Peyer's patch (tissue), 4 donors: ENCODE measurements around the gene TRABD2A. TPM values are rescaled to one million over a fixed set of nuclear protein-coding genes. Genes with fewer than 3 reads are reported as not detected.

Experiments used
- DNase-seq, 3 donors: peaks; one replicate each; pipeline ENCODE4 v3.0.0-alpha.2; 2017 to 2019
- H3K27ac ChIP-seq, 4 donors: fragments of 200-600 bp; sonication (generic); one replicate each; pipeline ENCODE4 v1.5.1; 2016 to 2019
- H3K27me3 ChIP-seq, 2 donors: fragments of 200-600 bp; sonication (generic); one replicate each; pipeline ENCODE4 v1.5.1; 2019
- H3K36me3 ChIP-seq, 3 donors: fragments of 200-600 bp; sonication (generic); one replicate each; pipeline ENCODE4 v1.5.1; 2016 to 2019
- H3K4me1 ChIP-seq, 4 donors: fragments of 200-600 bp; sonication (generic); one replicate each; pipeline ENCODE4 v1.5.1; 2016 to 2019
- H3K4me3 ChIP-seq, 4 donors: fragments of 200-600 bp; sonication (generic); 1 replicate in 3 of 4; 2 replicates in 1 of 4; pipeline ENCODE4 v1.5.1; 2016 to 2019; ENCODE audit warnings: mild to moderate bottlenecking in 1 of 4
- H3K9me3 ChIP-seq, 4 donors: fragments of 200-600 bp; sonication (generic); one replicate each; pipeline ENCODE4 v1.5.1; 2016 to 2019; ENCODE audit warnings: mild to moderate bottlenecking in 1 of 4
- CTCF ChIP-seq, 6 experiments: fragments of 450-650 bp in 4 of 6; fragments of 200-600 bp in 2 of 6; sonication (generic) in 1 of 6; IDR thresholded peaks; one replicate each; pipeline ENCODE4 v1.5.1; 2017 to 2019; ENCODE audit warnings: antibody characterized with exemption in 6 of 6, mild to moderate bottlenecking in 3 of 6, moderate library complexity in 1 of 6
- POLR2A ChIP-seq, 2 donors: fragments of 450-650 bp; IDR thresholded peaks; one replicate each; pipeline ENCODE4 v1.5.1; 2017; ENCODE audit warnings: antibody characterized with exemption in 2 of 2, mild to moderate bottlenecking in 2 of 2, moderate library complexity in 2 of 2
- total RNA-seq, 4 donors: library from RNA; depleted of rRNA; stranded (reverse); fragments of >200 nt; gene quantifications; one replicate each; pipeline ENCODE4 v1.1.0, GENCODE V29; 2016

Gene TRABD2A
- total RNA-seq, 4 donors from 2014 or later = 32.2 to 85.4 (median 55.0) TPM

DNA sequence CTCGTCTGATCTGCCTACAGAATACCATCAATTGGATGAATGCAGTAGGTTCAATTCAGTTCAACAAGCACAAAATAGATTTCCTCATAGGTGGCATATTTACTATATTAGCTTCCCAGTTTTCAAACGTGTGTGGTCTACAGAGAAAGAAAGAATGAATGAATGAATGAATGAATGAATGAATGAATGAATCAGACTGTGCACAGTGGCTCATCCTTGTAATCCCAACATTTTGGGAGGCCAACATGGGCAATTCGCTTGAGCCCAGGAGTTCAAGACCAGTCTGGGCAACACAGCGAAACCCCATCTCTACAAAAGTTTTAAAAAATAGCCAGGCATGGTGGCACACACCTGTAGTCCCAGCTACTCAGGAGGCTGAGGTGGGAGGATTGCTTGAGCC lies 94.9 kb downstream of the TRABD2A start:
- Histone ChIP-seq H3K9me3 (no peaks in the 10 kb centered on the region), H3K36me3 (no peaks in the 10 kb centered on the region), H3K27me3 (no peaks in the 10 kb centered on the region), H3K27ac (no peak overlapping the region), H3K4me3 (no peak overlapping the region), H3K4me1 (peaks cover 0 to 11% (median 7%) of the 10 kb centered on the region in 4 donors)
- DNase-seq = no peak
- no peak for TF ChIP-seq POLR2A (IDR thresholded peaks at IDR 0.05)
- TF ChIP-seq CTCF (IDR thresholded peaks at IDR 0.05) = no peak

- Histone ChIP-seq H3K4me1 (peaks cover 0 to 11% (median 7%) of the 10 kb centered on the region in 4 donors), H3K4me3 (no peak overlapping the region), H3K27ac (peak overlapping the region; percentile 57 to 69 (median 61)), H3K27me3 (no peaks in the 10 kb centered on the region), H3K9me3 (no peaks in the 10 kb centered on the region), H3K36me3 (no peaks in the 10 kb centered on the region)
- peak in 1 of 3 donors; percentile 59 for DNase-seq
- TF ChIP-seq POLR2A (IDR thresholded peaks at IDR 0.05) (no peak), CTCF (IDR thresholded peaks at IDR 0.05) (no peak)
Observed at GRCh38 chr2:84782717-84783442, 98.0 kb downstream of the TRABD2A start.

- TF ChIP-seq CTCF (IDR thresholded peaks at IDR 0.05) = no peak
- TF ChIP-seq POLR2A (IDR thresholded peaks at IDR 0.05) = no peak
- Histone ChIP-seq H3K27me3 (no peaks in the 10 kb centered on the region), H3K27ac (peak overlapping the region; percentile 57 to 69 (median 61)), H3K36me3 (no peaks in the 10 kb centered on the region), H3K4me1 (peaks cover 0 to 11% (median 7%) of the 10 kb centered on the region in 4 donors), H3K9me3 (no peaks in the 10 kb centered on the region), H3K4me3 (no peak overlapping the region)
- peak; percentile 27 to 86 (median 61) for DNase-seq
Observed at GRCh38 chr2:84781942-84782716, 98.8 kb downstream of the TRABD2A start.

DNA sequence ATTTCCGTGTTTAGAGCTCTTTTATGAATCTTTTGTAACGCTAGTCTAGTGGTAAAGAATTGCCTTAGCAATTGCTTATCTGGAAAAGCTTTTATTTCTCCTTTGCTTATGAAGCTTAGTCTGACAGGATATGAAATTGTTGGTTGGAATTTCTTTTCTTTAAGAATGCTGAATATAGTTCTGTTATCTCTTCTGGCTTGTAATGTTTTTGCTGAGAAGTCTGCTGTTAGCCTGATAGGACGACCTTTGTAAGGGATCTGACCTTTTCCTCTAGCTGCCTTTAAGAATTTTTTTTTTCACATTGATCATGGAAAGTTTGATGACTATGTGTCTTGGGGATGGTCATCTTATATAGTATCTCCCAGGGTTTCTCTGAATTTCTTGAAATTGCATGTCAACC lies 101.1 kb downstream of the TRABD2A start:
- no peak overlapping the region for H3K27ac ChIP-seq
- DNase-seq = no peak
- H3K36me3 ChIP-seq = no peaks in the 10 kb centered on the region
- H3K4me3 ChIP-seq = no peak overlapping the region
- H3K9me3 ChIP-seq = peaks cover 0 to 2% (median 0%) of the 10 kb centered on the region in 4 donors
- TF ChIP-seq POLR2A (IDR thresholded peaks at IDR 0.05) (no peak), CTCF (IDR thresholded peaks at IDR 0.05) (no peak)
- no peaks in the 10 kb centered on the region for H3K27me3 ChIP-seq
- H3K4me1 ChIP-seq = peaks cover 0 to 11% (median 7%) of the 10 kb centered on the region in 4 donors

- Histone ChIP-seq H3K4me1 (peaks cover 0 to 11% (median 7%) of the 10 kb centered on the region in 4 donors), H3K36me3 (no peaks in the 10 kb centered on the region), H3K9me3 (peaks cover 0 to 9% (median 0%) of the 10 kb centered on the region in 4 donors), H3K27ac (no peak overlapping the region), H3K4me3 (no peak overlapping the region), H3K27me3 (no peaks in the 10 kb centered on the region)
- TF ChIP-seq CTCF (IDR thresholded peaks at IDR 0.05) = no peak
- no peak for DNase-seq
Observed at GRCh38 chr2:84778911-84779690, 101.8 kb downstream of the TRABD2A start.
